ENCODE results near the gene BOLA3.
"Not testable (repeated sequence)": the region's sequence is repeated elsewhere in the genome, so short reads cannot be mapped to it uniquely, and the experiment has no call there.

BOLA3 gene, protein sequence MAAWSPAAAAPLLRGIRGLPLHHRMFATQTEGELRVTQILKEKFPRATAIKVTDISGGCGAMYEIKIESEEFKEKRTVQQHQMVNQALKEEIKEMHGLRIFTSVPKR

DNA sequence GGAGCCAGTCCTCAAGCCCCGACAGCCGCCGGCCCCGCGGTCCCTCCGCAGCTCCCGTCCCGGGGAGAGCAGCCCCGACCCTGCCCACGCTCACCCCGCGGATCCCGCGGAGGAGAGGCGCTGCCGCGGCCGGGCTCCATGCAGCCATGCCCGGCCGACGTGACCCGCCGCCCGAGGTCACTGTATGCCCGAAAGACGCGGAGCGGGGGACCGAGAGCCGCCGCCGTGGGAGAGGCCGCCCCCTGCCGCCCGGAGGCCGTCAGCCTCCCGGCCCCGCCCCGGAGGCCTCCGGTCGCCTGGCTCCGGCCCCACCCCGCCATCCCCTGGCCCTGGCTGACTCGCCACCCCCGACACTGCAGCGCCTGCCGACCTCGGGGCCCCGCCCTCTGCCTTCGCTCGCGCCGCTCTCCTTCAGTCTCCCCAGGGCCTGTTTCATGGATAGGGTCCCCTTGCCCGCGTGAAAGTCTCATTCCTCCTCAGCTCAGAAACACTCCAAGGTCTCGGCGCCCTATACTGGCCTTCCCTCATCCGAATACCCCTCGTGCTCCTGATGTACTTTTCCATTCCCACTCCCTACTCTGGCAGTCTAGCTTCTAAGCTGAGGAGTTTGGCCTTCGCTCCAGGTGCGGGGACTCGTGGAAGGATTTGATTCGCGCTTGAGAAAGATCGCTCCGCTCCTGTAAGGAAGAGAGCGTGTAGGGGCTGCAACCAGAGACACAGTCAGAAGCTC, at the start of gene BOLA3:
BOLA3 (minus strand) TSS at position 186 of the 730 bp plus-strand sequence; CDS start at position 148, 38 bp downstream.
- no peak for DNase-seq

DNA sequence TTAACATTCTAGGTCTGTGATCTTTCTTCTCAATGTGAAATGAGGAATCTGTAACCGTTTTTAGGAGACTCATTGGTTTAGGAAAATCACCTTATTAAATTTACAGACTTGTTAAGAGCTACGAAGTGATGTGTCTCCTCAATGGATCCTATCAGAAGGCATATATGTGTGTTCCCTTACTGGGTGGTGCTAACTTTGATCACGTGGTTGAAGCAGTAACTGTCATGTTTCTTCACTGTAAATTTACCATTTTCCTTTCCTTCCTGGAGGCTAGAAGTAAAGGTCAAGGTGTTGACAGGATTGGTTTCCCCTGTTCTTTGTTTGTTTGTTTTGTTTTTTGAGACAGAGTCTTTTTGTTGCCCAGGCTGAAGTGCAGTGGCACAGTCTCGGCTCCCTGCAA, 49.3 kb upstream of the BOLA3 start:
- DNase-seq: no peak

DNA sequence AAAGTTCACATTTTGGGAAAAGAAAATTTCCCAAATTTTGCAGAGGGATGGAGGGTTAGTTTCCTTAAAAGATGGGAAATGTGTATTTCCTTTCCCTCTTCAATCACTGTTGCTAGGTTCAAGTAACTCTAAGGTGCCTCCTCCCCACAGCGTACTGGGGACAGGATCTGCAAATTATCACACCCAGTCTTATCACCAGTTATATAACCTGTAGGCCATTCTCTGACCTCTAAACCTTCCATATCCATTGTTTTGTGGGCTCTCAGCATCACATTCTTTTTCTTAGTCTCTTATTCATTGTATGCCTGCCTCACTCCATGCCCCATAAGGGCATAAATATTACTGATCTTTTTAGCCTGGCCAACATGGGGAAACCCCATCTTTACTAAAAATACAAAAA, 47.1 kb upstream of the BOLA3 start:
- DNase-seq: no peak

DNA sequence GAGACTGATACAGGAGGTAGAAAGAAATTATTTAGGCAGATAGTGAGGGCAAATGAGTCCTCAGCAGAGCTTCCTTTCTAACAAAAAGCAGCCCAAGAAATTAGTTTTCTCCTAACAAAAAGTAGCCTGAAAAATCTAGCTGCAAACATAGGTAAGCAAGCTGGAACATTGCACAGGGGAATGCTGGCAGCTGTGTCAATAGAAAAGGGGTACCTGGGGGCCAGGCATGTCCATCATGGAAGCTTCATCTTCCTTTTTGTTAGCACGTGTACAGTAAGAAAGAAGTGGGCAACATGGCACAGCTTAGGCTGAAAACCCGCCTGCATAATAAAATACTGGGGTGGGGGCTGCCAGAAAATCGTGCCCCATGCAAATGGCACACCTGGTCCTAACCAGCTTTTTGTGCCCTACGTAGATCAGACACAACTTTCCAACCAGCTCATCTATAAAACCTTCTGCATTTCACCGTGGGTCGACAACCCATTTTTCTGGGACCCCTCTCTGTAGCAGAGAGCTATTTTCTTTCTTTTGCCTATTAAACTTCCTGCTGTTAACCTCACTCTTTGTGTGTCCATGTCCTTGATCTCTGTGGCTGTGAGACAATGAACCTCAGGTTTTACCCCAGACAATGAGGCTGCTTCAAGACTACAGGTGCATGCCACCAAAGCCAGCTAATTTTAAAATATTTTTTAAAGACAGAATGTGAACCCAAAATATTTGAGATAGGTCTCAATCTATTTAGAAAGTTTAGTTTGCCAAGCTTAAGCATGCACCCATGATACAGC, 44.1 kb upstream of the BOLA3 start:
- no peak for DNase-seq

DNA sequence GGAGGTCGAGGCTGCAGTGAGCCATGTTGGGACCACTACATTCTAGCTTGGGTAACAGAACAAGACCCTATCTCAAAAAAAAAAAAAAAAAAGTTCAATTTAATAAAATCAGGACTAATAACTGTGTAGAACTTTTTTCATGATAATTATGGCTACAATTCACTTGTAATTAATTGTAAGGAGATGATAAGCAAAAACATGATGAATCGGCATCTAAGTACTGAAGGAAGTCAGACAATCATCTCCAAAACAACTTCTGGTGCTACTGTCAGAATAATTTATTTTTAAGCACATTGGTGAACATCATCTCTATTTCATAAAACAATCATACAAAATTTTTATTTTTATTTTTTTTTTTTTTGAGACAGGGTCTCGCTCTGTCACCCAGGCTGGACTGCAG, 41.0 kb upstream of the BOLA3 start:
- DNase-seq: no peak

DNA sequence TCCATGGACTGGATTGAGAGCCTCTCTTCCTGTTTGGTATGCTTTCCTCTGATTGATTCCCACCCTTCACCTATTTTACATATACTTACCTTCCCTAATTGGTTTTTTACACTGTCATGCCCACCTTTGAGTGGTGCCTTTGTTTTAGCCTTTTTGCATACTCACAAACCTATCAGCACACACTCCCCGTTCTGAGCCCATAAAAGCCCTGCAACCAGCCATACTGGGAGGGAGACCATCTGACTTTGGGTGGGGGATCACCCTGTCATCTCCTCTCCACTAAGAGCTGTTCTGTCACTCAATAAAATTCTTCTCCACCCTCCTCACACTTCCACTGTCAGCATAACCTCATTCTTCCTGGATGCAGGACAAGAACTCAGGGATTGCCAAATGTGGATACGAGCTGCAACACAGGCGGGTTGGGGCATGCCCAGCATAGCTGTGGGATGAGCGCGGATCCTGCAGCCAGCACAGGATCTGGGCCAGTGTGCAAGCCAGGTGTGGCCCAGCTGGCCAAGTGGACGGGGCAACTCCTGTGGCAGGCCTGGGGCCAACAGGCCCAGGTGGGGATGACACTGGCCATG, 40.4 kb upstream of the BOLA3 start:
- DNase-seq: no peak

DNA sequence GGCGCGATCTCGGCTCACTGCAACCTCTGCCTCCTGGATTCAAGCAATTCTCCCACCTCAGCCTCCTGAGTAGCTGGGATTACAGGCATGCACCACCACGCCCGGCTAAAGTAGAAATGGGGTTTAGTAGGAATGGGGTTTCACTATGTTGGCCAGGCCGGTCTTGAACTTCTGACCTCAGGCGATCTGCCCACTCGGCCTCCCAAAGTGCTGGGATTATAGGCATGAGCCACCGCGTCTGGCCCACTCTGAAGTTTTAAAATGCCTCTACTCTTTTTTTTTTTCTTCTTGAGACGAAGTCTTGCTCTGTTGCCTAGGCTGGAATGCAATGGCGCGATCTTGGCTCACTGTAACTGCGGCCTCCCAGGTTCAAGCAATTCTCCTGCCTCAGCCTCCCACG, 39.0 kb upstream of the BOLA3 start:
- not testable (repeated sequence) for DNase-seq

DNA sequence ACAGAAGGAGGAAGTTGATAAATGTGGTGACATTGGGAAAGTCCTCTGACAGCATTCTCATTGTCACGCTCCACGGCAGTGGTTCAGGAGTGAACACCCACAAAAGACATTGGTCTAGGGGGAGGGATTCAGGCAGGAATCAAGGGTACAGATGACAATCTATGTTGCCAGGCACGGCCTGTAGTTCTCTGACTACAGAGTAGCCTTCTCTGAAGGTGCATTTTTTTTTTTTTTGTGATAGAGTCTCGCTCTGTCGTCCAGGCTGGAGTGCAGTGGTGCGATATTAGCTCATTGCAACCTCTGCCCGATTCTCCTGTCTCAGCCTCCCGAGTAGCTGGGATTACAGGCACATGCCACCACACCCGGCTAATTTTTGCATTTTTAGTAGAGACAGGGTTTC, 38.3 kb upstream of the BOLA3 start:
- no peak for DNase-seq

DNA sequence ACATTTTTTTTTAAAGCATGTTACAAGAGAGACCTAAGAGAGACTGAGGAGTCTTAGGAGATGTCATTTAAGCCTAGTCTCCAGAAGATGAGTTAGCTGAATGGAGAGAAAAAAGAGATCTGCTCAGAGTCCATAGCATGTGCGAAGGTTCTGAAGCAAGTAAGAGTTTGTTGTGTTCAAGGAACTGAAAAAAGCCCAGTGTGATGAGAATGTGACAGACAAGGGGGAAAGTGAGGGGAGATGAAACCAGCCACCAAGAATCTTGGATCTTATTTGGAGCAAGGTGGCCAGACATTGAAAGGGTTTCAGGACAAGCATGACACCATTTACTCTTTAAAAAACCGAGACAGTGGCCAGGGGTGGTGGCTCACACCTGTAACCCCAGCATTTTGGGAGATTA, 36.2 kb upstream of the BOLA3 start:
- no peak for DNase-seq

DNA sequence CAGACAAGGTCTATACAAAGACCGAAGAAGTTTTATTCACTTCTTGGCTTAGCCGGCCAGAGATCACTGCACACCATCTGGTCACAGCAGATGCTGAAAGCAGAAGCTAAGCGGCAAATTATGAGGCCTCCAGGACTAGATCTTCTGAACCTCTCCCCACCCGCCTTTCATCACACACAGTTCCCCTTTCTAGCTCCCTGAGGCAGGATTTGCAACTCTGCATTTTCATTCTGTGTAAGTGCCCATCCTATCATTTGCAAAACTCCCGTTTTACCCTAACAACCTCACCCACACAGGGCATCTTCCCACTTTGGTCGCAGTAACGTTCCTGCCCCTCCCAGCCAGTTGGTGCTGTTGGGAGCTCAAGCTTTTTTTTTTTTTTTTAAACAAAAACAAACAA, 34.0 kb upstream of the BOLA3 start:
- DNase-seq: no peak

DNA sequence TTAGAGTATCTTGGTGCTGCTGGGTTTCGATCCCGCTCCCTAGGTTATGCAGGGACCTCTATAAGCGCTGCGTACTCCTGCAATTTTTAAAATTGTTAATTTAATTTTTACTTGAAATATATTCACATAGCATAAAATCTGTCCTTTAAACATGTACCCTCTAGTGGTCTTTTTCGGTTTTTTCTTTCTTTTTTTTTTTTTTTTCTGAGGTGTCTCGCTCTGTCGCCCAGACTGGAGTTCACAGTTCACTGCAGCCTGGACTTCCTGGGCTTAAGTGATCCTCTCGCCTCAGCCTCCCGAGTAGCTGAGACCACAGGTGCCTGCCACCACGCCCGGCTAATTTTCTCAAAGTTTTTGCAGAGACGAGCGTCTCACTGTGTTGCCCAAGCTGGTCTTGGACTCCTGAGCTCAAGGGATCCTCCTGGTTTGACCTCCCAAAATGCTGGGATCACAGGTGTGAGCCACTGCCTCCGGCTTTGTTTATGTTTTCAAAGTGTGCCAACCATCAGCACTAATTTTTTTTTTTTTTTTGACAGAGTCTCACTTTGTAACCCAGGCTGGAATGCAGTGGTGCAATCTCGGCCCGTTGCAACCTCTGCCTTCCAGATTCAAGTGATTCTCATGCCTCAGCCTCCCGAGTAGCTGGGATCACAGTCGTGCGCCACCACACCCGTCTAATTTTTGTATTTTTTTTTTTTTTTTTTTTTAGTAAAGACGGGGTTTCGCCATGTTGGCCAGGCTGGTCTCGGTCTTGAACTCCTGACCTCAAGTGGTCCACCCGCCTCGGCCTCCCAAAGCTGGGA, 31.6 kb upstream of the BOLA3 start:
- DNase-seq: no peak

DNA sequence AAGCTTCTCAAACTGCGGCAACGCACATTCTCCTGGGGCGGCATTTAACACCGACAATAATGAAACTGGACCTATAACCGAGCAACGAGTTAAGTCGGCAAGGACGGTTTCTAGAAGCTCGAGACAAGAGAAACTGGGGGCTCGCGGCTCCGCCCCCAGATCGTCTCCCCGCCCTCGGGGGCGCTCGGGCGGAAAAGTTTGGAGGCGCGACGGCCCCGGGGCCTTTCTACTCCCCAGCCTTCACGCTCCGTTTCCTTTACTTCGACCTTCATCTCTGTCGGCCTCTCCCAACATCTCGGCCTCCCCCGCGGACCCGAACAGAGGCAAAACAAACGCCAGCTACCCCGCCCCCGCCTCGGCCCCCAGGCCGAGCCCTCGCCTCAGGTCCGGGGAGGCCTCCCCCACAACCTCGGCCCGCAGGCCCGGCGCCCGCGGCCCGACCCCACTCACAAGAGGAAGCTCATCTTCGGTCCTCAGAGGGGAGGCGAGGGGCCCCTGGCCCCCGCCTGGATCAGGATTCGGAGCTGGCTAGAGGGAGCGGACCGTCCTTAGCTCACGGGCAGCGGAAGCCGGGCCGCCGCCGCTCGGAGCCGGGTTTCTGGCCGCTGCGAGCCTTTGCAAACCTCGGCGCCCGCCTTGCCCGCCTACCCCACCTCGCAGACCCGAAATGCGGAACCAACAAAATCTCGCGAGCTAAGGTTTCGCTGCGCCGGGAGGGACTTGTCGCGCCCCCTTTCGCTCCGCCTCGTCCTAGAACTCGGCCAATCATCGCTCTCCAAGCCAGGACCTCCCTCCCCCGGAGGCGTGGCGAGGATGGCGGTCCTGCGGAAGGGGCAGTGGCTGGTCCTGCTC, 30.7 kb upstream of the BOLA3 start, which contains the start of gene MOB1A:
MOB1A (minus strand) TSS at position 669 of the 852 bp plus-strand sequence; CDS start at position 464, 205 bp downstream.
- DNase-seq: peak; percentile 82

DNA sequence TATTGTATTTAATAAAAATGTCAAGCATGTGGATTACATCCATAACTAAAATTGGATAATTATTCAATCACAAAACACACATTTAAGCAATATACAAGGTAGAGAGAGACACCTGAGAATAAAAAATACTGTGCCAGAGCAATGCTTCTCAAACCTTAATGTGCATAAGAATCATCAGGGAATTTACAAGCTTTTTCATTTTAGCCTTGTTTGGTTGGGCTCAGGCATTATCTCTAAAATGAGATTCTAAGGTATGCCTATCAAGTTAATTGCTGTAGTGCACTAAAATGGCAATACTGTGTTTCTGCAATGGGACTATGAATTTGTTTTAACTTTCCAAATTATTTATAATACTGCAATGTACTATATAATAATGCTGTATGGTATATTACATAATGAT, 30.0 kb upstream of the BOLA3 start:
- DNase-seq: no peak

DNA sequence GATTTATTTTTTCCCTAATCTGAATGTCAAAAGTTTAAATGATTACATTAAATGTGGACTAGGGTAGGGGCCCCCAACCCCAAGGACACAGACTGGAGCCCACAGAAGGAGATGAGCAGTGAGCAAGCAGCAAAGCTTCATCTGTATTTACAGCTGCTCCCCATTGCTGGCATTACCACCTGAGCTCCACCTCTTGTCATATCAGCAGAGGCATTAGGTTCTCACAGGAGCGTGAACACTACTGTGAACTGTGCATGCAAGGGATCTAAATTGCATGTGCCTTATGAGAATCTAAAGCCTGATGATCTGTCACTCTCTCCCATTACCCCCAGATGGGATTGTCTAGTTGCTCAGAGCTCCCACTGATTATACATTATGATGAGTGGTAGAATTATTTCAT, 27.2 kb upstream of the BOLA3 start:
- no peak for DNase-seq

DNA sequence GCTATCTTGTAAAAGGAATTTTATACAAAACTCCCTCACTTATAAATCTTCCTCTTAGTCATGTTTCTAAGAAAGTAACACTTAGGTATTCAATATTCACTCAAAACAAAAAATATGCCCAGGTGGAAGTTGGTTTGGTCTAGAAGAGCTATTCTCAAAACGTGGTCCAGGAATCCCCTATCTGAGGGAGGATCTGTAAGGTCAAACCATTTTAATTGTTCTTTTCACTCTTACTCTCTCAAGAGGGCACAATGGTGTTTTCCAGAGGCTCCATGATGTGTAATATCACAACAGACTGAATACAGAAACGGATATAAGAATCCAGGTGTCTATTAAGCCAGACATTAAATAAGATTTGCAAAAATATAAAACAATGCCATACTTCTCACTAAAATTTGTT, 21.0 kb upstream of the BOLA3 start:
- DNase-seq: no peak

DNA sequence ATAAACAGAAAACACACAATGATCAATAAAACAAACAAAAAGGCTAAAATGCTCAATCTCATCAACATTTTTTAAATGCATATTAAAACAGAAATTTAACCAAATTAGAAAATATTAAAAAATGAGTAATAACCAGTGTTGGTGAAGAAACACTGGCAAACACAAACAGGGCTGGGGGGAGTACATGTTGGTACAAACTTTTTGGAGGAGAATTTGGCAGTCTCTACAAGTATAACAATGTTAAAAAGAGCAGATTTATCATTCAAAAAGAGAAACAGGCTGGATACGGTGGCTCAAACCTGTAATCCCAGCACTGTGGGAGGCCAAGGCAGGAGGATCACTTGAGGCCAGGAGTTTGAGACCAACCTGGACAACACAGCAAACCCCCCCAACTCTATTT, 17.0 kb upstream of the BOLA3 start:
- DNase-seq: no peak

DNA sequence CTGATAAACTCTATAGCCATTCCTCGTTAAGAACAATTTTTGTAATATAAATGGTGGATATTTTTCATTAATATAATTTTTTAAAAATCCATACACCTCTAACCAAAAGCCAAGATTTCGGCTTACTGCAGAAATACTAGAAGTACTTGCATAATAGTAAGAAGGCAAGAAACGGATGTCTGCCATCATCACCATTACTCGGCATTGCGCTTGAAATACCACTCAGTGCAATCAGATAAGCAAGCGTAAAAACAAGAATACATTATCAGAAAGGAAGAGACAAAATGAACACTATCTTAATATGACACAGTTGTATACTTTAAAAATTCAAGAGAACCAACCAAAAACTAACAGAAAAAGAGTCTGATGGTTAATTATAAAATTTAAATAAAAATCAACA, 15.2 kb upstream of the BOLA3 start:
- no peak for DNase-seq

DNA sequence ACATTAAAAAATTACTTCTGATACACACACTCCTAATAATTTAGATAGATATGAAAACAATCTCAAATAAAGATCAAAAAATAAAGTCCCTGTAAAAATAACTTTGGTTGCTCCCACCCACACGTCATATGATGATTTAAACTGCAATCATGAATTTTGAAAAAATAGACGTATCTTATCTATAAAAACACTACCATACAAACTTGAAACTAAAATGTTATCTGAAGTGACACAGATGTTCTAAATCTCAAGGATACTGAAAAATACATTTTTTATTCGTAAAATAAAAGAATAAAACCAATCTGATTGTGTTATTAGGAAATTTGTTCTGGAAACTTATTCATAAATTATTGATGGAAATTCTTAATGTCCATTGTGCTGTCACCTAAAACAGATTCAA, 8.1 kb upstream of the BOLA3 start:
- DNase-seq: no peak

DNA sequence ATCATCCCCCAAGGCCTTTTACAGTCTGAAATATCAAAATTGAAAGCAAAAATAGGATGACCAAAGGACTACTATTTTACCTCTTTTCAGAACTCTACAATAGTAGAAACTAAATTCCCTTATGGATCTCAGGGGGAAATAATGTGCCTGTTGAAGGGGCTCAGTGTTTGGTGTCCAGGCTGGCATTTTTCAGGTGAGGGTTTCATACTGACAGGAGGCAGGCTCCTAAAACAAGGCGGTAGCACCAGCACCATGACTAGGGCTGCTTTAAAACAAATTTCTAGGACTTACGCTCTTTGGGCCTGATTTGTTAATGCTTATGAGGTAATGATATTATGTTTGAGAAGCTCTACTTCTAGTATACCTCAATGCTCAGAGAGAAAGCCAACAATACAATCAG, 5.2 kb upstream of the BOLA3 start:
- DNase-seq: no peak

DNA sequence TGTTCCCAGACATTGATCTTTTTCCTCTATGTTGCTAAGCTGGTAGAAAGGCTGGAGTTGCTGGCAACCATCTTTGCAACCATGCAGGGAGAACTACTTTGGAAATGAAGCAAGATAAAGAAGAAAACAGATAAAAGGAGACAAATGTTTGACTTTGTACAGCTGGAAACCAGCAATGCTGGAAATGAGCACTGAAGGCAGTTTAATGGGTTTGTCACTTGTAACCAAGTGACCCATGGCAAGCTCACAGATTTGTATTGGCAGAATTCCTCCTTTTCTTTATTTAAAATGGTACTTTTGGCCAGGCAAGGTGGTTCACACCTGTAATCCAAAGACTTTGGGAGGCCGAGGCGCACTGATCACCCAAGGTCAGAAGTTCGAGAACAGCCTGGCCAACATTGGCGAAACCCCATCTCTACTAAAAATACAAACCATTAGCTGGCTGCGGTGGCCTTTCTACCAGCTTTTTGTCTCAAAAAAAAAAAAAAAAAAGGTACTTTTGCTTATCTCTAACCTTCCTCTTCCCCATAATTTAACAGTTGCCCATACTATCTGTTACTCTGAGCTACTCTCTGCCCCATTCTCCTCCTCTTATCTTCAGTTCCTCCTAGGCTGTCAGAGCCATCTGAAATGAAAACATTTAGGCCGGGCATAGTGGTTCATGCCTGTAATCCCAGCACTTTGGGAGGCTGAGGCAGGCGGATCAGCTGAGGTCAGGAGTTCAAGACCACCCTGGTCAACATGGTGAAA, 2.0 kb upstream of the BOLA3 start:
- no peak for DNase-seq

DNA sequence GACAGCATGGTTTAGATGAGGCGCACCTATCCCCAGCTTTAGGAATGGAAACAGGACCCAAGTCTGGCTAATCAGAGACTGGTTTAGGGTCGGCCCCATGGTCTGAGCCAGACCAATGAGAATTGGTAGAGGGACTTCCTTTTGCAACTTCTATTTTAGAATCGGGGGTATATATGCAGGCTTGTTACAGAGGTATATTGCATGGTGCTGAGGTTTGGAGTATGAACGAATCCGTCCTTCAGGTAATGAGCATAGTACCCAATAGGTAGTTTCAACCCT, 1.5 kb upstream of the BOLA3 start:
- no peak for DNase-seq
